Measurements from ENCODE around the gene CLIP4. TPM values are rescaled to one million over a fixed set of nuclear protein-coding genes. Genes with fewer than 3 reads are reported as not detected.

CLIP4 gene
- polyA plus RNA-seq, 1 of the 3 experiments (the other 2 are of a cell fraction), result 12.7 TPM

- no peaks in the 10 kb centered on the region for H3K27me3 ChIP-seq (ENCODE audit: insufficient read depth)
- H3K9me2 ChIP-seq, result no peaks in the 10 kb centered on the region
- peaks cover 42% of the 10 kb centered on the region; the same call in 1 of the 2 replicates for H3K79me2 ChIP-seq (ENCODE audit: insufficient read depth)
- peak overlapping the region in 1 of 2 experiments; percentile 51; a peak in 1 of 4 replicates for H3K27ac ChIP-seq (ENCODE audit: low read depth in 2 of 2, low read length in 1 of 2)
- 93% methylated on average over 1 of the region's 1 CpG for WGBS (ENCODE audit: low lambda C conversion rate)
- peaks cover 21% of the 10 kb centered on the region for H3F3A ChIP-seq (replicated peaks; ENCODE audit: insufficient read depth)
- TF ChIP-seq, protein P1, sequence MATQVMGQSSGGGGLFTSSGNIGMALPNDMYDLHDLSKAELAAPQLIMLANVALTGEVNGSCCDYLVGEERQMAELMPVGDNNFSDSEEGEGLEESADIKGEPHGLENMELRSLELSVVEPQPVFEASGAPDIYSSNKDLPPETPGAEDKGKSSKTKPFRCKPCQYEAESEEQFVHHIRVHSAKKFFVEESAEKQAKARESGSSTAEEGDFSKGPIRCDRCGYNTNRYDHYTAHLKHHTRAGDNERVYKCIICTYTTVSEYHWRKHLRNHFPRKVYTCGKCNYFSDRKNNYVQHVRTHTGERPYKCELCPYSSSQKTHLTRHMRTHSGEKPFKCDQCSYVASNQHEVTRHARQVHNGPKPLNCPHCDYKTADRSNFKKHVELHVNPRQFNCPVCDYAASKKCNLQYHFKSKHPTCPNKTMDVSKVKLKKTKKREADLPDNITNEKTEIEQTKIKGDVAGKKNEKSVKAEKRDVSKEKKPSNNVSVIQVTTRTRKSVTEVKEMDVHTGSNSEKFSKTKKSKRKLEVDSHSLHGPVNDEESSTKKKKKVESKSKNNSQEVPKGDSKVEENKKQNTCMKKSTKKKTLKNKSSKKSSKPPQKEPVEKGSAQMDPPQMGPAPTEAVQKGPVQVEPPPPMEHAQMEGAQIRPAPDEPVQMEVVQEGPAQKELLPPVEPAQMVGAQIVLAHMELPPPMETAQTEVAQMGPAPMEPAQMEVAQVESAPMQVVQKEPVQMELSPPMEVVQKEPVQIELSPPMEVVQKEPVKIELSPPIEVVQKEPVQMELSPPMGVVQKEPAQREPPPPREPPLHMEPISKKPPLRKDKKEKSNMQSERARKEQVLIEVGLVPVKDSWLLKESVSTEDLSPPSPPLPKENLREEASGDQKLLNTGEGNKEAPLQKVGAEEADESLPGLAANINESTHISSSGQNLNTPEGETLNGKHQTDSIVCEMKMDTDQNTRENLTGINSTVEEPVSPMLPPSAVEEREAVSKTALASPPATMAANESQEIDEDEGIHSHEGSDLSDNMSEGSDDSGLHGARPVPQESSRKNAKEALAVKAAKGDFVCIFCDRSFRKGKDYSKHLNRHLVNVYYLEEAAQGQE (IDR thresholded peaks at IDR 0.05; ENCODE audit: low read depth, low read length), result no peak
- no peak for TF ChIP-seq RCOR1 (IDR thresholded peaks at IDR 0.05; ENCODE audit: low read length)
- no peak for TF ChIP-seq FOSL2 (IDR thresholded peaks at IDR 0.05; ENCODE audit: borderline replicate concordance, low read depth)
- no peak for TF ChIP-seq MXI1 (IDR thresholded peaks at IDR 0.05; ENCODE audit: low read depth, low read length)
- TF ChIP-seq, protein P2, sequence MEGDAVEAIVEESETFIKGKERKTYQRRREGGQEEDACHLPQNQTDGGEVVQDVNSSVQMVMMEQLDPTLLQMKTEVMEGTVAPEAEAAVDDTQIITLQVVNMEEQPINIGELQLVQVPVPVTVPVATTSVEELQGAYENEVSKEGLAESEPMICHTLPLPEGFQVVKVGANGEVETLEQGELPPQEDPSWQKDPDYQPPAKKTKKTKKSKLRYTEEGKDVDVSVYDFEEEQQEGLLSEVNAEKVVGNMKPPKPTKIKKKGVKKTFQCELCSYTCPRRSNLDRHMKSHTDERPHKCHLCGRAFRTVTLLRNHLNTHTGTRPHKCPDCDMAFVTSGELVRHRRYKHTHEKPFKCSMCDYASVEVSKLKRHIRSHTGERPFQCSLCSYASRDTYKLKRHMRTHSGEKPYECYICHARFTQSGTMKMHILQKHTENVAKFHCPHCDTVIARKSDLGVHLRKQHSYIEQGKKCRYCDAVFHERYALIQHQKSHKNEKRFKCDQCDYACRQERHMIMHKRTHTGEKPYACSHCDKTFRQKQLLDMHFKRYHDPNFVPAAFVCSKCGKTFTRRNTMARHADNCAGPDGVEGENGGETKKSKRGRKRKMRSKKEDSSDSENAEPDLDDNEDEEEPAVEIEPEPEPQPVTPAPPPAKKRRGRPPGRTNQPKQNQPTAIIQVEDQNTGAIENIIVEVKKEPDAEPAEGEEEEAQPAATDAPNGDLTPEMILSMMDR (IDR thresholded peaks at IDR 0.05), result no peak
- TF ChIP-seq SMC3 (IDR thresholded peaks at IDR 0.05; ENCODE audit: low read depth, low read length), result no peak
- no peak for TF ChIP-seq MAX (IDR thresholded peaks at IDR 0.05; ENCODE audit: low read depth)
- TF ChIP-seq RFX5 (IDR thresholded peaks at IDR 0.05; ENCODE audit: low read length), result no peak
- no peak for TF ChIP-seq CHD2 (IDR thresholded peaks at IDR 0.05; ENCODE audit: low read length, partially characterized antibody)
- no peak for TF ChIP-seq JUND (IDR thresholded peaks at IDR 0.05)
- TF ChIP-seq USF1 (IDR thresholded peaks at IDR 0.05; ENCODE audit: borderline replicate concordance, low read depth), result no peak
- no peak for TF ChIP-seq GATA2 (CRISPR knock-in tag; IDR thresholded peaks at IDR 0.05)
- no peak for TF ChIP-seq FOXM1 (IDR thresholded peaks at IDR 0.05; ENCODE audit: low read depth)
- no peak for TF ChIP-seq MEF2A (IDR thresholded peaks at IDR 0.05; ENCODE audit: borderline replicate concordance, low read depth)
- H2AFZ ChIP-seq (ENCODE audit: low read depth), result no peak overlapping the region
- peaks cover 9% of the 10 kb centered on the region; the same call in 1 of the 2 replicates for H3K9me3 ChIP-seq
- no peak overlapping the region for H3K4me2 ChIP-seq
- H4K20me1 ChIP-seq (ENCODE audit: insufficient read depth), result no peaks in the 10 kb centered on the region
- H3K4me3 ChIP-seq (ENCODE audit: low read depth in 2 of 2, low read length in 1 of 2), result no peak overlapping the region
- ChIA-PET CTCF (interaction anchor here (0.8 kb wide), 1 partner anchor 62 kb away, joined by 3 read pairs; no protein-coding TSS in a partner anchor), POLR2A (no interaction called here)
- no peak overlapping the region for H3K9ac ChIP-seq
- peaks cover 47 to 53% of the 10 kb centered on the region in 2 experiments for H3K36me3 ChIP-seq (replicated peaks in 1 of 2; ENCODE audit: control insufficient read depth in 1 of 2, insufficient read depth in 2 of 2, low read length in 1 of 2)
- no peak for DNase-seq
- H3K4me1 ChIP-seq (ENCODE audit: control insufficient read depth in 1 of 2, insufficient read depth in 2 of 2, low read depth in 1 of 2, low read length in 1 of 2), result peaks cover 17% of the 10 kb centered on the region in 2 experiments; a peak in 2 of 4 replicates
Observed at GRCh38 chr2:29124504-29124903, 9.3 kb downstream of the CLIP4 start.

Measured in SK-N-SH (cell line).